Activated naive CD4-positive, alpha-beta T cell (primary cell): Measurements from ENCODE around the gene CUL3.

Experiments
- DNase-seq, 4 experiments: peaks; one replicate each; lab custom pipeline; 2025; lab: John Stamatoyannopoulos, UW

CUL3 gene

GRCh38 chr2:224426656-224427055 is 158.5 kb downstream of the CUL3 start:
- no peak for DNase-seq

GRCh38 chr2:224421065-224421464 is 164.1 kb downstream of the CUL3 start:
- no peak for DNase-seq
